Measurements from ENCODE around the gene MED28. TPM values are rescaled to one million over a fixed set of nuclear protein-coding genes. Genes with fewer than 3 reads are reported as not detected.

Gene MED28
- total RNA-seq, 2 donors from 2014 or later, result 17.2 to 21.3 TPM

DNA sequence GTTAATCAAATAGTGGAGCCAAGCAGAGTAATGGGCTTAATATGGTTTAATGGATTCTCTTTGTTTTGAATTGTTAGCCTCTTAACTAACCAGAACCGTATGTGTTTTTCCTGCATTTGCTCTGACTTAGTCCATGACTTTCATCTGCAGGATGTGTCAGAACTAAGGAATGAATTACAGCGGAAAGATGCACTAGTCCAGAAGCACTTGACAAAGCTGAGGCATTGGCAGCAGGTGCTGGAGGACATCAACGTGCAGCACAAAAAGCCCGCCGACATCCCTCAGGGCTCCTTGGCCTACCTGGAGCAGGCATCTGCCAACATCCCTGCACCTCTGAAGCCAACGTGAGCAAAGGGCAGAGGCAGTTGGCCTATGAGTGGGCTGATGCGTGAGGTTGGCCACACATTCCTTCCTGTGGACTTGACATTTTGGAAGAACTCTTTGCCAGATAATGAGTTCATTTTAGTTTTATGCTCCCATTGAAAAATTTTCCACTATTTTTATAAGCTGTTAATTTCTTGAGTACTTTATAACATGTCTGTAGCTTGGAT lies 9.1 kb downstream of the MED28 start:
- peaks cover 9 to 20% of the 10 kb centered on the region in 2 donors for H3K36me3 ChIP-seq
- WGBS, result 77% methylated on average over 7 of the region's 7 CpGs
- intact Hi-C loops (cut with DNase I), result no loop called here

DNA sequence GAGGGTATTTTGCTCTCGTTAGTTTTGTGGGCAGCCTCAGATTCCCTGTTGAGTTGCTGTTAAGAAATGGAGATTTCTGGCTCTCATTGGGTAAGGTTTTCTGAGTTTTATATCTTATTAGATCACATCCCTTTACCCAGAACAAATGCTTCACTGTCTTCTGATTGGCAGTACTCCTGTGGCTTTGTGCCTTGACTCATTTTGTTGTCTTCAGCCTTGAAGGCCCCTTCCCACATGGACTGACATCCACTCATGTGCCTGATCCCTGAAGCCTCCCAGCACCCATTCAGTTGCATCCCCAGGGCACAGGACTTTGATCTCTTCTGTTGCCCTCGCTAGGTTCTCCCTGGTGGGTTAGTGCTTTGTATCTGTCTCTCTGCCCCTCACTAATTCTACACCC lies 10.4 kb downstream of the MED28 start:
- intact Hi-C loops (cut with DNase I), result no loop called here
- no peak overlapping the region for H3K27ac ChIP-seq
- peaks cover 9 to 20% of the 10 kb centered on the region in 2 donors for H3K36me3 ChIP-seq
- H3K4me1 ChIP-seq (replicated peaks), result no peaks in the 10 kb centered on the region
- H3K27me3 ChIP-seq (replicated peaks; ENCODE audit: insufficient read depth), result no peaks in the 10 kb centered on the region
- WGBS, result 83% methylated on average over 2 of the region's 2 CpGs
- TF ChIP-seq POLR2A (IDR thresholded peaks at IDR 0.05) (no peak), POLR2AphosphoS5 (IDR thresholded peaks at IDR 0.05) (no peak)
- TF ChIP-seq, protein P1, sequence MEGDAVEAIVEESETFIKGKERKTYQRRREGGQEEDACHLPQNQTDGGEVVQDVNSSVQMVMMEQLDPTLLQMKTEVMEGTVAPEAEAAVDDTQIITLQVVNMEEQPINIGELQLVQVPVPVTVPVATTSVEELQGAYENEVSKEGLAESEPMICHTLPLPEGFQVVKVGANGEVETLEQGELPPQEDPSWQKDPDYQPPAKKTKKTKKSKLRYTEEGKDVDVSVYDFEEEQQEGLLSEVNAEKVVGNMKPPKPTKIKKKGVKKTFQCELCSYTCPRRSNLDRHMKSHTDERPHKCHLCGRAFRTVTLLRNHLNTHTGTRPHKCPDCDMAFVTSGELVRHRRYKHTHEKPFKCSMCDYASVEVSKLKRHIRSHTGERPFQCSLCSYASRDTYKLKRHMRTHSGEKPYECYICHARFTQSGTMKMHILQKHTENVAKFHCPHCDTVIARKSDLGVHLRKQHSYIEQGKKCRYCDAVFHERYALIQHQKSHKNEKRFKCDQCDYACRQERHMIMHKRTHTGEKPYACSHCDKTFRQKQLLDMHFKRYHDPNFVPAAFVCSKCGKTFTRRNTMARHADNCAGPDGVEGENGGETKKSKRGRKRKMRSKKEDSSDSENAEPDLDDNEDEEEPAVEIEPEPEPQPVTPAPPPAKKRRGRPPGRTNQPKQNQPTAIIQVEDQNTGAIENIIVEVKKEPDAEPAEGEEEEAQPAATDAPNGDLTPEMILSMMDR (IDR thresholded peaks at IDR 0.05), result no peak
- H3K4me3 ChIP-seq, result no peak overlapping the region
- no peak for DNase-seq (ENCODE audit: low spot score)
- H3K9me3 ChIP-seq, result no peaks in the 10 kb centered on the region

More for the DNA sequence above, 9.1 kb downstream of the MED28 start:
- H3K27me3 ChIP-seq (replicated peaks; ENCODE audit: insufficient read depth), result no peaks in the 10 kb centered on the region
- H3K27ac ChIP-seq, result no peak overlapping the region
- H3K4me3 ChIP-seq, result no peak overlapping the region
- TF ChIP-seq POLR2A (IDR thresholded peaks at IDR 0.05) (no peak), POLR2AphosphoS5 (IDR thresholded peaks at IDR 0.05) (no peak)
- TF ChIP-seq, protein P1 (IDR thresholded peaks at IDR 0.05), result no peak
- DNase-seq (ENCODE audit: low spot score), result no peak
- no peaks in the 10 kb centered on the region for H3K4me1 ChIP-seq (replicated peaks)
- H3K9me3 ChIP-seq, result no peaks in the 10 kb centered on the region

DNA sequence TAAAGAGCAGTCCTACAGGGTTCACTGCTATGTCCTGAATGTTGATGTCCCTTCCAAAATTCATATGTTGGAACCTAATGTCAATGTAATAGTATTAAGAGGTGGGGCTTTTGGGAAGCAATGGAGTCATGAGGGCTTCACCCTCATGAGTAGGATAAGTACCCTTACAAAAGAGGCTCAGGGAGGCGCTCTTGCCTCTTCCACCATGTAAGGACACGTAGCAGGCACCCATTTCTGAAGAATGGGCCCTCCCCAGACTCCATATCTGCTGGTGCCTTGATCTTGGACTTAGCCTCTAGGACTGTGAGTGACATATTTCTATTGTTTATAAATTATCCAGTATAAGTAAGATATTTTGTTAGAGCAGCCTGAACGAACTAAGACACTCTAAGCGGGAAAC lies 15.8 kb downstream of the MED28 start:
- Histone ChIP-seq H3K9me3 (no peaks in the 10 kb centered on the region), H3K27me3 (replicated peaks; ENCODE audit: insufficient read depth) (no peaks in the 10 kb centered on the region), H3K4me1 (replicated peaks) (no peaks in the 10 kb centered on the region), H3K36me3 (peaks cover 5 to 10% of the 10 kb centered on the region in 2 donors), H3K4me3 (no peak overlapping the region), H3K27ac (no peak overlapping the region)
- intact Hi-C loops (cut with DNase I), result no loop called here
- TF ChIP-seq, protein P1 (IDR thresholded peaks at IDR 0.05), result no peak
- TF ChIP-seq POLR2AphosphoS5 (IDR thresholded peaks at IDR 0.05) (no peak), POLR2A (IDR thresholded peaks at IDR 0.05) (no peak)
- DNase-seq (ENCODE audit: low spot score), result no peak
- WGBS, result 95% methylated on average over 4 of the region's 4 CpGs

DNA sequence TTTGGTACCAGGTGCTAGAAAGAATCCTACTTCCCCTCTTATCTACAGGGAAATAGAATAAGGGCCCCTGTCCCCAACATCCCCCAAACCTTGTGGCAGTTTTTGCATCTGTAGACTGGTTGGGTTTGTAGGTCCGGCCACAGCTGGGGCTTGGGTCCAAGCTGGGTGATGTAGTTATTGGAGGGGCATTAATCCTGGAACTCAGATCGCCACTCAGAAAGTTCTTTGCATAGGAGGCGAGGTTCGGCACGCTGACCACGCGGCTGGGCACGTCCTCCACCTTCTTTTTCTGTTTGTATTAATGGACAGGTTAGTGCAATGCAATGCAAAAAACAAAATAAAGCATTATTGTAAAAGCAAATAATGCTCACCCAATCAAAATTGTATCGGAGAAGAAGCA lies 19.2 kb downstream of the MED28 start:
- no peaks in the 10 kb centered on the region for H3K27me3 ChIP-seq (replicated peaks; ENCODE audit: insufficient read depth)
- no peak for TF ChIP-seq POLR2AphosphoS5 (IDR thresholded peaks at IDR 0.05)
- no peak for TF ChIP-seq POLR2A (IDR thresholded peaks at IDR 0.05)
- TF ChIP-seq, protein P1 (IDR thresholded peaks at IDR 0.05), result no peak
- no peak overlapping the region for H3K4me3 ChIP-seq
- no peaks in the 10 kb centered on the region for H3K4me1 ChIP-seq (replicated peaks)
- no peak for DNase-seq (ENCODE audit: low spot score)
- H3K27ac ChIP-seq, result no peak overlapping the region
- no peaks in the 10 kb centered on the region for H3K9me3 ChIP-seq
- intact Hi-C loops (cut with DNase I), result no loop called here
- WGBS, result 94% methylated on average over 9 of the region's 9 CpGs
- H3K36me3 ChIP-seq, result no peaks in the 10 kb centered on the region

DNA sequence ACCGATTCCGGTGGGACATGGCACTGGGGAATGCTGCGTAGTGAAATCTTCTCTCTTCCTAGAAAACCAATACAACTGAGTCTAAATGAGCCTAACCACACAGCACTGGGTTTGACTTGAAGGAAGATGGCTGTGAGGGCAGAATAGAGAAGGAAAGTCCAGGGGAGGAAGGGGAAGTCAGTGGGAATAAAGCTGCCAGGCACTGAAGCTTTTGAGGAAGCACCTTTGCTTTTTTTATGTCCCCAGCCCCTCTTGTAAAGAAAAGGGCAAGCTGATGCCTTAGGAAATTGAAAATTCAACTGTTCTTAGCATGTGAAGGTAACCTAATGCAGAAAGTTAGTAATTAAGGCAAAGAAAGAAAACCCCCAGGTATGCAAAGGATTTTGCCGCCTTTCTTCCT lies 20.6 kb downstream of the MED28 start:
- no peak for TF ChIP-seq POLR2A (IDR thresholded peaks at IDR 0.05)
- TF ChIP-seq, protein P1 (IDR thresholded peaks at IDR 0.05), result no peak
- TF ChIP-seq POLR2AphosphoS5 (IDR thresholded peaks at IDR 0.05), result no peak
- DNase-seq (ENCODE audit: low spot score), result no peak
- Histone ChIP-seq H3K9me3 (no peaks in the 10 kb centered on the region), H3K27me3 (replicated peaks; ENCODE audit: insufficient read depth) (no peaks in the 10 kb centered on the region), H3K4me1 (replicated peaks) (no peaks in the 10 kb centered on the region), H3K4me3 (no peak overlapping the region), H3K27ac (no peak overlapping the region), H3K36me3 (no peaks in the 10 kb centered on the region)
- intact Hi-C loops (cut with DNase I), result no loop called here
- 97% methylated on average over 4 of the region's 4 CpGs for WGBS

Measured in prostate gland (tissue), 2 donors.